H1 (cell line): Measurements from ENCODE around the gene SMIM23. TPM values are rescaled to one million over a fixed set of nuclear protein-coding genes. Genes with fewer than 3 reads are reported as not detected.

Experiments
- CTCF ChIA-PET: fragments of 300-600 bp; sonication (Branson Sonifier 250); formaldehyde crosslinking; loops from one replicate; lab custom pipeline; 2021; ENCODE audit not compliant: partially characterized antibody; lab: Charles Lee
- POLR2A ChIA-PET: fragments of 300-600 bp; sonication (Branson Sonifier 250); formaldehyde crosslinking; loops from one replicate; lab custom pipeline; 2021; ENCODE audit warnings: inconsistent platforms; ENCODE audit not compliant: partially characterized antibody; lab: Charles Lee
- DNase-seq, 2 experiments: peaks; one replicate each; pipeline versions ENCODE4 v3.0.0 to v3.0.0-alpha.2; 2010 to 2022; ENCODE audit warnings: low spot score in 2 of 2, low read depth in 1 of 2, mixed read lengths in 1 of 2
- FAIRE-seq: peaks from 2 replicates; lab custom pipeline; 2011; peaks lifted over from hg19 to GRCh38; lab: Jason Lieb, UNC
- H2AFZ ChIP-seq: 2 replicates; pipeline ENCODE4 v1.8.1; 2012; ENCODE audit warnings: low read length, inconsistent platforms
- H2AK5ac ChIP-seq: 2 replicates; pipeline ENCODE4 v1.6.1; 2013; ENCODE audit warnings: low read depth, low read length
- H2BK120ac ChIP-seq: replicated peaks from 2 replicates; pipeline ENCODE3; 2013; ENCODE audit warnings: low read depth, low read length, inconsistent platforms
- H2BK12ac ChIP-seq: 2 replicates; pipeline ENCODE4 v1.6.1; 2013; ENCODE audit warnings: low read depth, low read length
- H2BK15ac ChIP-seq: 2 replicates; pipeline ENCODE4 v1.6.1; 2013; ENCODE audit warnings: low read length
- H2BK20ac ChIP-seq: 2 replicates; pipeline ENCODE4 v1.6.1; 2013; ENCODE audit warnings: low read length
- H2BK5ac ChIP-seq: 2 replicates; pipeline ENCODE4 v1.6.1; 2013; ENCODE audit warnings: low read depth, low read length
- H3K14ac ChIP-seq: 2 replicates; pipeline ENCODE4 v1.6.1; 2013; ENCODE audit warnings: inconsistent platforms; ENCODE audit not compliant: insufficient read length
- H3K18ac ChIP-seq: 2 replicates; pipeline ENCODE4 v1.6.1; 2013; ENCODE audit warnings: low read length; ENCODE audit errors: extremely low read depth
- H3K23ac ChIP-seq: 2 replicates; pipeline ENCODE4 v1.6.1; 2013; ENCODE audit warnings: inconsistent platforms; ENCODE audit not compliant: insufficient read length
- H3K23me2 ChIP-seq: 2 replicates; pipeline ENCODE4 v1.6.1; 2013; ENCODE audit warnings: low read depth, low read length
- H3K27ac ChIP-seq: 2 replicates; pipeline ENCODE4 v1.6.1; 2011; ENCODE audit warnings: low read depth, low read length, inconsistent platforms
- H3K27me3 ChIP-seq, 4 experiments: replicated peaks in 1 of 4; 1 replicate in 1 of 4; 2 replicates in 3 of 4; pipeline versions ENCODE4 v1.6.1 to v1.8.1; 2011 to 2013; ENCODE audit warnings: low read length in 3 of 4, mild to moderate bottlenecking in 3 of 4, inconsistent platforms in 2 of 4, mixed read lengths in 2 of 4, moderate library complexity in 1 of 4; ENCODE audit not compliant: control insufficient read depth in 3 of 4, insufficient read depth in 3 of 4; ENCODE audit errors: extremely low read depth in 1 of 4
- H3K36me3 ChIP-seq, 4 experiments: 2 replicates each; pipeline versions ENCODE4 v1.6.1 to v1.8.1; 2011 to 2013; ENCODE audit warnings: mild to moderate bottlenecking in 4 of 4, low read length in 3 of 4, moderate library complexity in 2 of 4, control low read depth in 1 of 4, inconsistent platforms in 1 of 4; ENCODE audit not compliant: insufficient read depth in 4 of 4, control insufficient read depth in 2 of 4
- H3K4ac ChIP-seq: replicated peaks from 2 replicates; pipeline ENCODE3; 2013; ENCODE audit warnings: low read length, low read depth, mixed read lengths, inconsistent platforms; ENCODE audit not compliant: insufficient read length
- H3K4me1 ChIP-seq, 4 experiments: replicated peaks in 1 of 4; 1 replicate in 1 of 4; 2 replicates in 3 of 4; pipeline versions ENCODE4 v1.6.1 to v1.8.1; 2011 to 2013; ENCODE audit warnings: low read length in 3 of 4, inconsistent platforms in 2 of 4, mixed read lengths in 1 of 4; ENCODE audit not compliant: insufficient read depth in 4 of 4, control insufficient read depth in 3 of 4
- H3K4me2 ChIP-seq, 2 experiments: 2 replicates each; pipeline versions ENCODE4 v1.6.1 to v1.8.1; 2011 to 2013; ENCODE audit warnings: low read depth in 2 of 2, low read length in 2 of 2, control low read depth in 1 of 2, inconsistent platforms in 1 of 2, mild to moderate bottlenecking in 1 of 2; ENCODE audit not compliant: insufficient read depth in 1 of 2
- H3K4me3 ChIP-seq, 4 experiments: fragments of 200-600, 300-600 bp in 1 of 4; sonication (generic), shearing (Covaris generic), sonication (Bioruptor Twin) in 1 of 4; 2 replicates each; pipeline versions ENCODE4 v1.5.1 to v1.8.1; 2011 to 2016; ENCODE audit warnings: low read length in 4 of 4, low read depth in 3 of 4, control low read depth in 2 of 4, inconsistent platforms in 2 of 4, mild to moderate bottlenecking in 2 of 4, mixed read lengths in 1 of 4, moderate library complexity in 1 of 4; ENCODE audit not compliant: insufficient read depth in 2 of 4; ENCODE audit errors: extremely low read depth in 1 of 4
- H3K56ac ChIP-seq: replicated peaks from 2 replicates; pipeline ENCODE3; 2013; ENCODE audit warnings: low read depth, mild to moderate bottlenecking, mixed read lengths, low read length, inconsistent platforms; ENCODE audit not compliant: insufficient read length
- H3K79me1 ChIP-seq: 2 replicates; pipeline ENCODE4 v1.6.1; 2013; ENCODE audit warnings: low read depth, low read length, control low read depth
- H3K79me2 ChIP-seq, 2 experiments: 2 replicates each; pipeline versions ENCODE4 v1.6.1 to v1.8.1; 2012 to 2013; ENCODE audit warnings: low read length in 2 of 2, mild to moderate bottlenecking in 2 of 2, inconsistent platforms in 1 of 2; ENCODE audit not compliant: insufficient read depth in 2 of 2, control insufficient read depth in 1 of 2
- H3K9ac ChIP-seq, 4 experiments: replicated peaks in 1 of 4; 1 replicate in 1 of 4; 2 replicates in 3 of 4; pipeline versions ENCODE4 v1.6.1 to v1.8.1; 2011 to 2013; ENCODE audit warnings: low read depth in 3 of 4, low read length in 3 of 4, control low read depth in 2 of 4, mild to moderate bottlenecking in 2 of 4, moderate library complexity in 2 of 4, inconsistent platforms in 1 of 4; ENCODE audit errors: extremely low read depth in 1 of 4
- H3K9me3 ChIP-seq, 2 experiments: 2 replicates each; pipeline versions ENCODE4 v1.6.1 to v1.8.1; 2012 to 2013; ENCODE audit warnings: mild to moderate bottlenecking in 2 of 2, moderate library complexity in 2 of 2, control low read depth in 1 of 2, inconsistent platforms in 1 of 2, low read depth in 1 of 2, low read length in 1 of 2, mixed read lengths in 1 of 2; ENCODE audit not compliant: insufficient read depth in 2 of 2
- H4K20me1 ChIP-seq, 2 experiments: replicated peaks in 1 of 2; 2 replicates each; pipeline versions ENCODE3 to v1.8.1; 2011 to 2013; ENCODE audit warnings: inconsistent platforms in 2 of 2, low read length in 2 of 2, mild to moderate bottlenecking in 1 of 2; ENCODE audit not compliant: insufficient read depth in 2 of 2, control insufficient read depth in 1 of 2
- H4K5ac ChIP-seq: 2 replicates; pipeline ENCODE4 v1.6.1; 2013; ENCODE audit warnings: low read length, low read depth, mixed read lengths, inconsistent platforms; ENCODE audit not compliant: insufficient read length
- H4K8ac ChIP-seq: 2 replicates; pipeline ENCODE4 v1.8.0; 2013; ENCODE audit warnings: mild to moderate bottlenecking, moderate library complexity, low read length, inconsistent platforms; ENCODE audit not compliant: insufficient read depth; ENCODE audit errors: extremely low read depth
- H4K91ac ChIP-seq: replicated peaks from 2 replicates; pipeline ENCODE3; 2013; ENCODE audit warnings: low read length, mixed read lengths, inconsistent platforms; ENCODE audit not compliant: insufficient read length
- ASH2L ChIP-seq: fragments of 200-600, 300-600 bp; sonication (generic); IDR thresholded peaks from one replicate; pipeline ENCODE4 v1.7.1; 2017; ENCODE audit warnings: low read length
- BCL11A ChIP-seq, 2 experiments: IDR thresholded peaks; one replicate each; pipeline ENCODE4 v1.6.1; 2011; ENCODE audit warnings: low read depth in 2 of 2, low read length in 2 of 2, mild to moderate bottlenecking in 2 of 2
- EGR1 ChIP-seq: IDR thresholded peaks from 2 replicates; pipeline ENCODE4 v1.6.1; 2011; ENCODE audit warnings: low read depth, low read length, borderline replicate concordance
- GABPA ChIP-seq: IDR thresholded peaks from 2 replicates; pipeline ENCODE4 v1.6.1; 2011; ENCODE audit warnings: mild to moderate bottlenecking, low read length, moderate library complexity, borderline replicate concordance; ENCODE audit not compliant: insufficient read depth
- HDAC2 ChIP-seq, 2 experiments: fragments of 300-600 bp in 1 of 2; sonication (generic) in 1 of 2; IDR thresholded peaks; 2 replicates each; pipeline ENCODE4 v1.6.1; 2011 to 2012; ENCODE audit warnings: low read depth in 2 of 2, low read length in 2 of 2, mild to moderate bottlenecking in 2 of 2, moderate library complexity in 2 of 2, borderline replicate concordance in 1 of 2, inconsistent platforms in 1 of 2
- JUN ChIP-seq: IDR thresholded peaks from 2 replicates; pipeline ENCODE4 v1.6.1; 2011; ENCODE audit warnings: low read depth, mild to moderate bottlenecking, improper control_type of control experiment, low read length
- JUND ChIP-seq: IDR thresholded peaks from 2 replicates; pipeline ENCODE4 v1.6.1; 2011; ENCODE audit warnings: mild to moderate bottlenecking, improper control_type of control experiment, low read length
- KDM1A ChIP-seq: fragments of 200-600, 300-600 bp; sonication (generic); IDR thresholded peaks from 2 replicates; pipeline ENCODE4 v1.7.1; 2016; ENCODE audit warnings: mild to moderate bottlenecking, low read length, borderline replicate concordance
- MAFK ChIP-seq: IDR thresholded peaks from 2 replicates; pipeline ENCODE4 v1.6.1; 2012; ENCODE audit warnings: low read depth, mild to moderate bottlenecking, improper control_type of control experiment, low read length
- RNF2 ChIP-seq: fragments of 200-900, 300-1000 bp; sonication (generic); IDR thresholded peaks from 2 replicates; pipeline ENCODE4 v1.7.1; 2016; ENCODE audit warnings: borderline replicate concordance, low read depth, mild to moderate bottlenecking, antibody characterized with exemption, low read length; ENCODE audit not compliant: poor library complexity, severe bottlenecking; ENCODE audit errors: missing control alignments
- SAP30 ChIP-seq: fragments of 300-600 bp; sonication (generic); IDR thresholded peaks from 2 replicates; pipeline ENCODE4 v1.7.1; 2012; ENCODE audit warnings: low read length, moderate library complexity, mild to moderate bottlenecking, inconsistent platforms; ENCODE audit not compliant: insufficient read depth, insufficient replicate concordance
- SIN3A ChIP-seq, 2 experiments: IDR thresholded peaks in 1 of 2; conservative IDR thresholded peaks in 1 of 2; 2 replicates each; pipeline ENCODE4 v1.6.1; 2011 to 2012; ENCODE audit warnings: low read length in 2 of 2, improper control_type of control experiment in 1 of 2, low read depth in 1 of 2, mild to moderate bottlenecking in 1 of 2
- SP2 ChIP-seq: IDR thresholded peaks from 2 replicates; pipeline ENCODE4 v1.6.1; 2012; ENCODE audit warnings: mild to moderate bottlenecking, low read length, inconsistent platforms
- TCF12 ChIP-seq: IDR thresholded peaks from 2 replicates; pipeline ENCODE4 v1.6.1; 2011; ENCODE audit warnings: low read depth, mild to moderate bottlenecking, low read length
- WGBS, 2 experiments: shearing (Covaris generic) in 1 of 2; methylation state at CpG; one replicate each; pipeline versions ENCODE4 v1.1.6 to v1.1.7; 2013 to 2015; ENCODE audit warnings: low lambda C conversion rate in 2 of 2, mixed read lengths in 2 of 2, inconsistent platforms in 1 of 2, low coverage in 1 of 2, missing lambda C conversion rate in 1 of 2; ENCODE audit not compliant: insufficient replicate concordance in 2 of 2, insufficient coverage in 1 of 2, insufficient read length in 1 of 2; ENCODE audit errors: extremely low coverage in 1 of 2, missing lambda C conversion rate in 1 of 2; 5-methylcytosine and 5-hydroxymethylcytosine counted together
- polyA plus RNA-seq, 7 experiments: library from polyadenylated mRNA; depleted of rRNA in 3 of 7; stranded (reverse) in 5 of 7; unstranded in 2 of 7; fragments of >200 nt in 5 of 7; fragments of 200-250 nt in 2 of 7; gene quantifications; 1 replicate in 5 of 7; 2 replicates in 1 of 7; 4 replicates in 1 of 7; pipeline versions ENCODE4 v1.2.1 to v1.2.3, GENCODE V29; 2011 to 2013; ENCODE audit warnings: missing spikeins in 2 of 7, mixed read lengths in 2 of 7
- total RNA-seq: library from RNA; stranded (reverse); fragmentation: NEBNext Ultra II Directional; extraction: Animal tissue kit (Norgen Biotek cat#: 25700); gene quantifications from 2 replicates; pipeline ENCODE4 v1.2.1, GENCODE V29; 2021

Gene SMIM23
- total and polyA plus RNA-seq, 2 of the 8 experiments (the other 6 are each of a cell fraction or from before 2014, with no cell fraction given) = not detected

- H3K79me2 ChIP-seq = no peaks in the 10 kb centered on the region
- H3K9me3 ChIP-seq = peaks cover 2 to 12% of the 10 kb centered on the region in 2 experiments; a peak in 2 of 4 replicates
- no peak overlapping the region for H3K4me3 ChIP-seq
- no peak overlapping the region for H3K56ac ChIP-seq
- H3K14ac ChIP-seq = no peak overlapping the region
- no peak overlapping the region for H3K4me2 ChIP-seq
- H2BK12ac ChIP-seq = no peak overlapping the region
- H4K5ac ChIP-seq = no peak overlapping the region
- no peaks in the 10 kb centered on the region for H3K23me2 ChIP-seq
- no peak overlapping the region for H2BK5ac ChIP-seq
- H2BK120ac ChIP-seq = no peak overlapping the region
- no peaks in the 10 kb centered on the region for H3K4me1 ChIP-seq
- H3K36me3 ChIP-seq = no peaks in the 10 kb centered on the region
- H3K27ac ChIP-seq = no peak overlapping the region
- no peaks in the 10 kb centered on the region for H4K20me1 ChIP-seq
- WGBS, 2 experiments = 88% methylated on average over 1 of the region's 1 CpG; no CpG with 5 or more reads in 1 of the 2 experiments
- no peak overlapping the region for H2BK15ac ChIP-seq
- POLR2A ChIA-PET = no interaction called here
- H3K27me3 ChIP-seq = no peaks in the 10 kb centered on the region; a peak in 1 of 7 replicates
- no peak overlapping the region for H3K9ac ChIP-seq
- H3K79me1 ChIP-seq = no peaks in the 10 kb centered on the region
- H3K18ac ChIP-seq = no peak overlapping the region
- H3K23ac ChIP-seq = no peak overlapping the region
- no peak overlapping the region for H2BK20ac ChIP-seq
- no peak for DNase-seq
- no peak overlapping the region for H2AK5ac ChIP-seq
- FAIRE-seq = no peak
- H4K91ac ChIP-seq = no peak overlapping the region
- H4K8ac ChIP-seq = no peak overlapping the region
- no peak overlapping the region for H3K4ac ChIP-seq
- no peak overlapping the region for H2AFZ ChIP-seq
- TF ChIP-seq EGR1 (no peak), JUN (no peak), ASH2L (no peak), JUND (no peak), SAP30 (no peak), RNF2 (no peak), TCF12 (no peak), GABPA (no peak), MAFK (no peak), HDAC2 (IDR thresholded peaks at IDR 0.05; ENCODE audit: borderline replicate concordance in 1 of 2, low read depth in 2 of 2, low read length in 2 of 2) (no peak), BCL11A (IDR thresholded peaks at IDR 0.05; ENCODE audit: low read depth in 2 of 2, low read length in 2 of 2) (no peak), SP2 (no peak), KDM1A (no peak), SIN3A (conservative IDR thresholded peaks at IDR 0.05 in 1 of 2, IDR thresholded peaks at IDR 0.05 in 1 of 2; ENCODE audit: low read depth in 1 of 2, low read length in 2 of 2) (no peak)
- CTCF ChIA-PET = interaction anchor here (1.7 kb wide), 1 partner anchor 27 kb away, joined by 6 read pairs; no protein-coding TSS in a partner anchor
These were observed 45.1 kb downstream of the SMIM23 start for GRCh38 chr5:171830686-171831085.
